K562 (cell line): ENCODE measurements around the gene KPNB1. TPM values are rescaled to one million over a fixed set of nuclear protein-coding genes. Genes with fewer than 3 reads are reported as not detected.

Source experiments
- BDP1 ChIP-seq: IDR thresholded peaks from 3 replicates; pipeline ENCODE4 v1.6.1; 2011; ENCODE audit not compliant: insufficient read length, insufficient read depth
- COPS2 ChIP-seq: fragments of 450-650 bp; conservative IDR thresholded peaks from 2 replicates; pipeline ENCODE4 v1.6.1; 2016; ENCODE audit warnings: mild to moderate bottlenecking, moderate library complexity
- HDGF ChIP-seq: fragments of 450-650 bp; IDR thresholded peaks from 2 replicates; pipeline ENCODE4 v1.6.1; 2016
- MCM2 ChIP-seq: fragments of 450-650 bp; IDR thresholded peaks from 2 replicates; pipeline ENCODE4 v1.6.1; 2017; ENCODE audit warnings: low read depth, mild to moderate bottlenecking
- NUFIP1 ChIP-seq: fragments of 450-650 bp; IDR thresholded peaks from 2 replicates; pipeline ENCODE4 v1.6.1; 2018; ENCODE audit not compliant: partially characterized antibody
- RCOR1 ChIP-seq, 2 experiments: IDR thresholded peaks; 2 replicates each; pipeline ENCODE4 v1.6.1; 2012; ENCODE audit warnings: low read depth in 2 of 2, low read length in 2 of 2, borderline replicate concordance in 1 of 2, improper control_type of control experiment in 1 of 2
- SREBF2 ChIP-seq: sonication (generic); formaldehyde crosslinking; IDR thresholded peaks from 2 replicates; pipeline ENCODE4 v1.4.0; 2020; ENCODE audit warnings: mild to moderate bottlenecking, missing genetic modification reagents
- ZNF175 ChIP-seq: fragments of 200-800 bp; sonication (Bioruptor generic); IDR thresholded peaks from 2 replicates; pipeline ENCODE4 v1.6.1; 2016; ENCODE audit warnings: low read depth, mild to moderate bottlenecking, missing genetic modification characterization, missing compliant biosample characterization
- ZNF274 ChIP-seq: IDR thresholded peaks from 2 replicates; pipeline ENCODE4 v1.6.1; 2011; ENCODE audit warnings: low read depth, mild to moderate bottlenecking, low read length, moderate library complexity, borderline replicate concordance
- ZNF507 ChIP-seq: conservative IDR thresholded peaks from 2 replicates; pipeline ENCODE4 v1.6.1; 2017; ENCODE audit warnings: missing genetic modification characterization, missing compliant biosample characterization
- ZNF79 ChIP-seq: fragments of 250-450 bp; sonication (Bioruptor Pico); IDR thresholded peaks from 2 replicates; pipeline ENCODE4 v1.4.0; 2020; ENCODE audit warnings: low read depth, mild to moderate bottlenecking, moderate library complexity
- polyA plus RNA-seq, 8 experiments: library from polyadenylated mRNA; depleted of rRNA in 4 of 8; stranded (reverse) in 5 of 8; unstranded in 3 of 8; fragments of >200 nt; fragmentation: Nextera tagmentation in 2 of 8; fragmentation: Illumina TruSeq in 1 of 8; extraction: Ambion mirVana in 2 of 8; extraction: Trizol in 1 of 8; gene quantifications; 2 replicates each; pipeline versions ENCODE4 v1.2.1 to v1.2.3, GENCODE V29; 2011 to 2014; ENCODE audit warnings: inconsistent platforms in 1 of 8, missing spikeins in 1 of 8
- total RNA-seq, 7 experiments: library from RNA; depleted of rRNA in 6 of 7; stranded (reverse); fragments of >200 nt in 6 of 7; fragmentation: Illumina TruSeq in 2 of 7; extraction: Trizol in 2 of 7; gene quantifications; 2 replicates each; pipeline versions ENCODE4 v1.2.1 to v1.2.3, GENCODE V29; 2011 to 2021; ENCODE audit warnings: low replicate concordance in 1 of 7
- TF ChIP-seq, protein P1 (sequence below): sonication (generic); formaldehyde crosslinking; IDR thresholded peaks from 2 replicates; pipeline ENCODE4 v1.8.0; 2022; ENCODE audit warnings: mild to moderate bottlenecking, missing genetic modification reagents
- TF ChIP-seq, protein P2 (sequence below): fragments of 450-650 bp; formaldehyde crosslinking; IDR thresholded peaks from 2 replicates; pipeline ENCODE4 v1.4.0; 2022; ENCODE audit warnings: mild to moderate bottlenecking, moderate library complexity
- TF ChIP-seq, protein P3 (sequence below): fragments of 250-450 bp; sonication (Bioruptor Pico); IDR thresholded peaks from 2 replicates; pipeline ENCODE4 v1.4.0; 2020; ENCODE audit warnings: mild to moderate bottlenecking, moderate library complexity

The KPNB1 gene
- total and polyA plus RNA-seq, 9 of the 15 experiments (the other 6 are each of a cell fraction or from before 2014, with no cell fraction given), result 154 to 622 (median 354) TPM

DNA sequence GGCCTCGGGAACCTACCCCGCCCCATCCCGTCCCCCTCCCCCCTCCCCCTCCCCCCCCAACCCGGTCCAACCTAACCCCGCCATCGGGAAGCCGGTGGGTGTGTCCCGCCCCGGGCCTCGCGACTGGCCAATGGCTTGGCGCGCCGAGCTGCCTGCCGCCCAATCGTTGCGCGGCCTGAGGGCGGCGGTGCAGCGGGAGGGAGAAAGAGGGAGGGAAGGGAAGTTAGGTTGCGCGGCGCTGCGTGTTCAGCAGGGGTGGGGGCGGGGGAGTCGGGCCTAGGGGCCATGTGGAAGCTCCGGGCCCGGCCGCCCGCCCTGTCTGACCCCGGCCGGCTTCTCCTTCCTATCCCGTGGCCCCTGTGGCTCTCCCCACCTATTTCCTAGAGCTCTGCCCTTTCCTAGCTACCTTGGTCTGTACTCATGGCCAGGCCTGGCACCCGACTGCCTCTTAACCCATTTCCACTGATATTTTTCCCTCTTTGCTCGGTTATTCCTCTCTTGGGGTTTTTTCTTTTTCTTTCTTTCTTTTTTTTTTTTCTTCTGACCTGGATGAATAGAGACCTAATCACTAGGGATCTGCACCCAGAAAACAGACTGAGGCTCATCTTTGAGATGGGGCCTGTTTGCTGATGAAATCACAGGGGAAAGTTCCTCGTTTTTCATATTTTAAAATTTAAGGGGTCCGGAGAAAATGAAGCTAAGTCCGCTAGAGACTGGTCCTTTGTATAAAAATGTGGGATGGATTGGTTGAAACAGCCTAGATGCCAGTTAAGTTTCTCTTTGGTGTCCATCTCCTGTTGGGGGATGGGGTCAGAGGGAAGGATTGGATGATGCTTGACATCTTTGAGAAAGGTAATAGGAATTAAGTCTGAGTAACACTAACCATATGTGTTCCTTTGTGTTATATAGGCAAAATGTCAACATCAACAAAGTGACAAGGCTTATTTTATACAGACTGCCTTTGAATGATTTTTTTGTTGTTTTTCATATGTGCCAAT, 1.1 kb downstream of the KPNB1 start (continued):
- TF ChIP-seq, protein P1, sequence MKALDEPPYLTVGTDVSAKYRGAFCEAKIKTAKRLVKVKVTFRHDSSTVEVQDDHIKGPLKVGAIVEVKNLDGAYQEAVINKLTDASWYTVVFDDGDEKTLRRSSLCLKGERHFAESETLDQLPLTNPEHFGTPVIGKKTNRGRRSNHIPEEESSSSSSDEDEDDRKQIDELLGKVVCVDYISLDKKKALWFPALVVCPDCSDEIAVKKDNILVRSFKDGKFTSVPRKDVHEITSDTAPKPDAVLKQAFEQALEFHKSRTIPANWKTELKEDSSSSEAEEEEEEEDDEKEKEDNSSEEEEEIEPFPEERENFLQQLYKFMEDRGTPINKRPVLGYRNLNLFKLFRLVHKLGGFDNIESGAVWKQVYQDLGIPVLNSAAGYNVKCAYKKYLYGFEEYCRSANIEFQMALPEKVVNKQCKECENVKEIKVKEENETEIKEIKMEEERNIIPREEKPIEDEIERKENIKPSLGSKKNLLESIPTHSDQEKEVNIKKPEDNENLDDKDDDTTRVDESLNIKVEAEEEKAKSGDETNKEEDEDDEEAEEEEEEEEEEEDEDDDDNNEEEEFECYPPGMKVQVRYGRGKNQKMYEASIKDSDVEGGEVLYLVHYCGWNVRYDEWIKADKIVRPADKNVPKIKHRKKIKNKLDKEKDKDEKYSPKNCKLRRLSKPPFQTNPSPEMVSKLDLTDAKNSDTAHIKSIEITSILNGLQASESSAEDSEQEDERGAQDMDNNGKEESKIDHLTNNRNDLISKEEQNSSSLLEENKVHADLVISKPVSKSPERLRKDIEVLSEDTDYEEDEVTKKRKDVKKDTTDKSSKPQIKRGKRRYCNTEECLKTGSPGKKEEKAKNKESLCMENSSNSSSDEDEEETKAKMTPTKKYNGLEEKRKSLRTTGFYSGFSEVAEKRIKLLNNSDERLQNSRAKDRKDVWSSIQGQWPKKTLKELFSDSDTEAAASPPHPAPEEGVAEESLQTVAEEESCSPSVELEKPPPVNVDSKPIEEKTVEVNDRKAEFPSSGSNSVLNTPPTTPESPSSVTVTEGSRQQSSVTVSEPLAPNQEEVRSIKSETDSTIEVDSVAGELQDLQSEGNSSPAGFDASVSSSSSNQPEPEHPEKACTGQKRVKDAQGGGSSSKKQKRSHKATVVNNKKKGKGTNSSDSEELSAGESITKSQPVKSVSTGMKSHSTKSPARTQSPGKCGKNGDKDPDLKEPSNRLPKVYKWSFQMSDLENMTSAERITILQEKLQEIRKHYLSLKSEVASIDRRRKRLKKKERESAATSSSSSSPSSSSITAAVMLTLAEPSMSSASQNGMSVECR (CRISPR knock-in tag), result peak; percentile 65; the same call in 1 of the 2 replicates
- TF ChIP-seq RCOR1 (IDR thresholded peaks at IDR 0.05; ENCODE audit: borderline replicate concordance in 1 of 2, low read depth in 2 of 2, low read length in 2 of 2), result no peak
- TF ChIP-seq, protein P2, sequence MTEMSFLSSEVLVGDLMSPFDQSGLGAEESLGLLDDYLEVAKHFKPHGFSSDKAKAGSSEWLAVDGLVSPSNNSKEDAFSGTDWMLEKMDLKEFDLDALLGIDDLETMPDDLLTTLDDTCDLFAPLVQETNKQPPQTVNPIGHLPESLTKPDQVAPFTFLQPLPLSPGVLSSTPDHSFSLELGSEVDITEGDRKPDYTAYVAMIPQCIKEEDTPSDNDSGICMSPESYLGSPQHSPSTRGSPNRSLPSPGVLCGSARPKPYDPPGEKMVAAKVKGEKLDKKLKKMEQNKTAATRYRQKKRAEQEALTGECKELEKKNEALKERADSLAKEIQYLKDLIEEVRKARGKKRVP (CRISPR knock-in tag), result no peak
- TF ChIP-seq MCM2, result no peak
- no peak for TF ChIP-seq ZNF79 (CRISPR knock-in tag)
- no peak for TF ChIP-seq COPS2
- 0 out of 2 replicates have a peak, but pooled peaks have one; percentile 45 for TF ChIP-seq HDGF
- TF ChIP-seq ZNF175 (CRISPR knock-in tag), result no peak
- TF ChIP-seq, protein P3, sequence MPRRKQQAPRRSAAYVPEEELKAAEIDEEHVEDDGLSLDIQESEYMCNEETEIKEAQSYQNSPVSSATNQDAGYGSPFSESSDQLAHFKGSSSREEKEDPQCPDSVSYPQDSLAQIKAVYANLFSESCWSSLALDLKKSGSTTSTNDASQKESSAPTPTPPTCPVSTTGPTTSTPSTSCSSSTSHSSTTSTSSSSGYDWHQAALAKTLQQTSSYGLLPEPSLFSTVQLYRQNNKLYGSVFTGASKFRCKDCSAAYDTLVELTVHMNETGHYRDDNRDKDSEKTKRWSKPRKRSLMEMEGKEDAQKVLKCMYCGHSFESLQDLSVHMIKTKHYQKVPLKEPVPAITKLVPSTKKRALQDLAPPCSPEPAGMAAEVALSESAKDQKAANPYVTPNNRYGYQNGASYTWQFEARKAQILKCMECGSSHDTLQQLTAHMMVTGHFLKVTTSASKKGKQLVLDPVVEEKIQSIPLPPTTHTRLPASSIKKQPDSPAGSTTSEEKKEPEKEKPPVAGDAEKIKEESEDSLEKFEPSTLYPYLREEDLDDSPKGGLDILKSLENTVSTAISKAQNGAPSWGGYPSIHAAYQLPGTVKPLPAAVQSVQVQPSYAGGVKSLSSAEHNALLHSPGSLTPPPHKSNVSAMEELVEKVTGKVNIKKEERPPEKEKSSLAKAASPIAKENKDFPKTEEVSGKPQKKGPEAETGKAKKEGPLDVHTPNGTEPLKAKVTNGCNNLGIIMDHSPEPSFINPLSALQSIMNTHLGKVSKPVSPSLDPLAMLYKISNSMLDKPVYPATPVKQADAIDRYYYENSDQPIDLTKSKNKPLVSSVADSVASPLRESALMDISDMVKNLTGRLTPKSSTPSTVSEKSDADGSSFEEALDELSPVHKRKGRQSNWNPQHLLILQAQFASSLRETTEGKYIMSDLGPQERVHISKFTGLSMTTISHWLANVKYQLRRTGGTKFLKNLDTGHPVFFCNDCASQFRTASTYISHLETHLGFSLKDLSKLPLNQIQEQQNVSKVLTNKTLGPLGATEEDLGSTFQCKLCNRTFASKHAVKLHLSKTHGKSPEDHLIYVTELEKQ (CRISPR knock-in tag), result no peak
- no peak for TF ChIP-seq ZNF507 (tag)
- no peak for TF ChIP-seq SREBF2 (CRISPR knock-in tag)
- no peak for TF ChIP-seq ZNF274
- no peak for TF ChIP-seq BDP1
- no peak for TF ChIP-seq NUFIP1
